ENCODE results near the gene SHROOM2. TPM values are rescaled to one million over a fixed set of nuclear protein-coding genes. Genes with fewer than 3 reads are reported as not detected.
"Not testable (repeated sequence)": the region's sequence is repeated elsewhere in the genome, so short reads cannot be mapped to it uniquely, and the experiment has no call there.

The SHROOM2 gene
- total RNA-seq, 8 experiments from 2014 or later = 2.5 to 65.1 (median 18.8) TPM

DNA sequence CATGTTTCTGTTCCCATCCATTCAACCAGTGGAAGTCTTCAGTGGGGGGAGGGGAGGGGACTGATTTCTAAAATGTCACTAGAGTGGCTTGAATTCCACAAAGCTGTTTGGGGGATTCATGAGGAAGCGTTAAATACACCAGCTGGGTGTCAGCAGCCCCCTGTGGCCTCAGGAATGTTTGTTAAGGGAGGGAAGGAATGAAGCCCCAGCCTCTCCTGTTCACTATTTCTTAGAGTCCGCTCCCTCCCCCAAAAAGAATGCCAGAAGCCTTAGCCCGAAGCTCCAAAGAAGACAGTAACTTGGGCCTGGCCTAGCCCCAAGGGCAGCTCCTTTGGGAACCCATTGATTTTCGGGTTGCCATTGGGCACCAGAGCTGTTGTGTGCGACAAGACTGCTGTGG, 3.3 kb downstream of the SHROOM2 start:
- in situ Hi-C loops (cut with MboI; ENCODE audit: low pct_unique_long_range_greater_than_20kb in 2 of 9, low sequenced_read_pairs in 9 of 9, unreplicated experiment in 9 of 9) = no loop called here
- WGBS, 10 experiments = 58 to 80% (median 80%) methylated on average over 1 to 4 of the region's 5 CpGs; no CpG with 5 or more reads in 7 of the 10 experiments

DNA sequence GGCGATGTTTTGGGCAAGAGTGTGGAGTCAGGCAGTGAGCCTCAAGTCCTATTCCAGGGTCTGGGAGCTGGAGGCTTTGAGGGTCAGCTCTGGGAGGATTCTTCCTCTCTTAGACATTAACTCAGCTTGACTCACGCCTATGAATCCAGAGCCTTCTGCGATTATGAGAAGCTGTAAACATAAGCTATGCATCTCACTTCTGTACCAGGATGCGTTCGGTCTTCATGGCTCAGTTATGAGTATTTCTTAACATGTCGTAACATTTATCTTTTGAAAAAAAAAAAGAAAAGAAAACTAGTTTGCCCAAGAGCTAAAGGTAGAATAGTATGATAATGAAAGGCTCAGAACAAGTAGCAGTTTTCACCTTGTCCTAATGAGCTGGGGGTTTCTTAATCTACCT, 4.6 kb downstream of the SHROOM2 start:
- no peak overlapping the region for H3K4me3 ChIP-seq
- H3K4me1 ChIP-seq (replicated peaks in 1 of 2) = peaks cover 0 to 6% of the 10 kb centered on the region in 2 donors
- WGBS, 10 experiments = 73 to 92% (median 85%) methylated on average over 1 to 6 of the region's 6 CpGs; no CpG with 5 or more reads in 6 of the 10 experiments
- in situ Hi-C loops (cut with MboI; ENCODE audit: low pct_unique_long_range_greater_than_20kb in 2 of 9, low sequenced_read_pairs in 9 of 9, unreplicated experiment in 9 of 9) = no loop called here
- no peak overlapping the region for H3K27ac ChIP-seq
- ATAC-seq (replicated peaks in 6 of 8) = no peak

More for the DNA sequence above, 3.3 kb downstream of the SHROOM2 start:
- H3K4me3 ChIP-seq = no peak overlapping the region
- no peak overlapping the region for H3K27ac ChIP-seq
- H3K4me1 ChIP-seq (replicated peaks in 1 of 2) = peaks cover 0 to 6% of the 10 kb centered on the region in 2 donors
- no peak for ATAC-seq (replicated peaks in 6 of 8)

DNA sequence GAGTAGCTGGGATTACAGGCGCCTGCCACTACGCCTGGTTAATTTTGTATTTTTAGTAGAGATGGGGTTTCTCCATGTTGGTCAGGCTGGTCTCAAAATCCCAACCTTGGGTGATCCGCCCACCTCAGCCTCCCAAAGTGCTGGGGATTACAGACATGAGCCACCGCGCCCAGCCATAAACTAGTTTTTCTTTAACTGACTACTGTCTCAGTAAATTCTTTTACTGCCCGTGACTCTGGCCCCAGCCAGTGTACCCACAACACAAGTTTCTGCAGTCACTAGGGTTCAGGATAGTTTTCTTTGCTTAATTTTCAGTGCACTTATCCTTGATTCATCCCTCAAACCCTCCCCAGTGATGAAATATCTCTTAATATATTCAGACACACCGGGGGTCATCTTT, 8.3 kb downstream of the SHROOM2 start:
- Histone ChIP-seq H3K4me3 (no peak overlapping the region), H3K4me1 (replicated peaks in 1 of 2) (peaks cover 0 to 3% of the 10 kb centered on the region in 2 donors), H3K27ac (no peak overlapping the region)
- WGBS, 10 experiments = 20 to 100% (median 100%) methylated on average over 1 to 4 of the region's 7 CpGs; no CpG with 5 or more reads in 3 of the 10 experiments
- in situ Hi-C loops (cut with MboI; ENCODE audit: low pct_unique_long_range_greater_than_20kb in 2 of 9, low sequenced_read_pairs in 9 of 9, unreplicated experiment in 9 of 9) = no loop called here
- no peak for ATAC-seq (replicated peaks in 6 of 8)

DNA sequence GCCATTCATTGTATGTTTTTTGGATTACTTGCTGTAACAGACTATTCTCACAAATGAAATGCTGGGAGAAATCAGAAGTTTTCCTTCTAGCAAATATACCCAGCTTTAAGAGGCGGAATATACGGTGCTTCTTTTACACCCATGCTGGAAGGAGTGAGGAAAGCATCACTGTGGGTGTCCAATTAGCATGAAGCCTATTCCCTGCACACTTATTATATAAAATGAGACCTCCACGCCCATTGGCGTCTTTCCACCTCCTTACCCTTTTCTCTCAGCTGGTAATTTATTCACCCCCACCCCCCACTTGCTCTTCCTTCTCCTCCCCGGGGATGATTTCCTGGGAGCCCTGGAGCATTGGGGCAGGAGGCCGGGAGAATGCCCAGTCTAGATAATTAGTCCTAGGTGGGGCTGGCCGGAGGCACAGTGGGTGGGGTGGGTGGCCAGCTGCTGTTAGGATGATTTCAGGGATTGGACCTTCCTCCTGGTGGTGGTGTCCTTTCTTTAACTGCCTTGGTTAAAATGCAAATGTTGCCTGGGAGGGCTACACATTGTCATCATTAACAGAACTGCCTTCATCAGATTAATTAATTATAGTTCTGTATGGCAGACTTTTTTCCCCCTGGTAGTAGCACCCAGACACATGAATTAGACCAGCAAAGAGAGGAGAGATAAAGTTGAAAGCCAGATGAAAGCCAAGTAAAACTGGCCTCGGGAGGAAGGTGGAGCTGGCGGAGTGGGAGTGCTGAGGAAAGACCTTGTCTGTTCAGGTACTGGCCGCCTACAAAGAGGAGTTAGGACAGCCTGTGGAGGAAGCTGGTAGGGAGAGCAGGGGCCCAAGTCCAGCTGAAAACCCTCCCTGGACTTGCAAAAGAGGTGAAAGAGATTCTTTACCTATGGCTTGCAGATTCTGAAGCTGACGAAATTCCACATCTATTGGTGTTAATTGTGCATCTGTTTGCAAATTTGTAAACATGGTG, 11.4 kb downstream of the SHROOM2 start:
- in situ Hi-C loops (cut with MboI; ENCODE audit: low pct_unique_long_range_greater_than_20kb in 2 of 9, low sequenced_read_pairs in 9 of 9, unreplicated experiment in 9 of 9) = no loop called here
- Histone ChIP-seq H3K4me3 (no peak overlapping the region), H3K4me1 (replicated peaks in 1 of 2) (peaks cover 0 to 3% of the 10 kb centered on the region in 2 donors), H3K27ac (no peak overlapping the region)
- 0 to 72% (median 40%) methylated on average over 1 to 10 of the region's 11 CpGs; no CpG with 5 or more reads in 5 of the 10 experiments for WGBS, 10 experiments
- peak in 2 of 8 experiments; percentile 65 to 87 for ATAC-seq (replicated peaks in 6 of 8)

DNA sequence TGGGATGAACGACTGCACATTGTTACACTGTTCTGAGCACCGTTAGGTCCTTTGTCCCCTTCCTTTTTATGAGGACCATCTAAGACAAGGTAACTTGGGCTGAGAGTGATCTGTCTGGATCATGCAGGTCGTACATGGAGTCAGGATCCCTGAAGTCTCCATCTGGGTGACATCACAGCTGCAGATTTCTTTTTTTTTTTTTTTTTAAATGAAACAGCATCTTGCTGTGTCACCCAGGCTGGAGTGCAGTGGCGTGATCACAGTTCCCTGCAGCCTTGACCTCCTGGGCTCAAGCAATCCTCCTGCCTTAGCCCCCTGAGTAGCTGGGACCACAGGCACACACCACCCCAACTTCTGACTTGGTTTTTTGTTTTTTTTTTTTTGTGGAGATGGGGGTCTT, 16.5 kb downstream of the SHROOM2 start:
- peak in 5 of 8 experiments; percentile 41 to 78 (median 54) for ATAC-seq (replicated peaks in 6 of 8)
- Histone ChIP-seq H3K27ac (no peak overlapping the region), H3K4me3 (no peak overlapping the region), H3K4me1 (replicated peaks in 1 of 2) (peaks cover 0 to under 1% of the 10 kb centered on the region in 2 donors)
- WGBS, 10 experiments = 93 to 100% (median 100%) methylated on average over 1 to 3 of the region's 4 CpGs; no CpG with 5 or more reads in 7 of the 10 experiments
- in situ Hi-C loops (cut with MboI; ENCODE audit: low pct_unique_long_range_greater_than_20kb in 2 of 9, low sequenced_read_pairs in 9 of 9, unreplicated experiment in 9 of 9) = no loop called here

DNA sequence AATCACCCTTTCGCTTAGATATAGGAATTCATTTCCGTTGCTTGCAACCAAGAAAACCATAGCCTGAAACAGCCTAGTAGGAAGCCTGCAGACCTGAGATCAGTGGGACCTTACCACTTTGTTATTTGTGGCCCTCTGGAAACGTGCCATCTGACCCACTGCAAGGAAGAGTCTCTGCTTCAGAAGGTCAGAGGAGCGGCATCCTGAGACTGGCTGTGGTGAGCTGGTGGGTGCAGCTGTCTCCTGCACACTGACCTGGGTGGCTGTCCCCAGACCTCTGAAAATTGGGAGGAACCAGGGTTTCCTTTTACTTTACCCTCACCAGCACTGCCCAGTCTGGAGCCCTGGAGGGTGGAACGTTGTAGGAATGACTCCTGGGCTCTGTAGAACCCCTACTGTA, 18.2 kb downstream of the SHROOM2 start:
- WGBS, 10 experiments = 20 to 100% methylated on average over 1 to 2 of the region's 5 CpGs; no CpG with 5 or more reads in 8 of the 10 experiments
- ATAC-seq (replicated peaks in 6 of 8) = no peak
- Histone ChIP-seq H3K4me1 (replicated peaks in 1 of 2) (no peaks in the 10 kb centered on the region), H3K27ac (no peak overlapping the region), H3K4me3 (no peak overlapping the region)
- in situ Hi-C loops (cut with MboI; ENCODE audit: low pct_unique_long_range_greater_than_20kb in 2 of 9, low sequenced_read_pairs in 9 of 9, unreplicated experiment in 9 of 9) = no loop called here

DNA sequence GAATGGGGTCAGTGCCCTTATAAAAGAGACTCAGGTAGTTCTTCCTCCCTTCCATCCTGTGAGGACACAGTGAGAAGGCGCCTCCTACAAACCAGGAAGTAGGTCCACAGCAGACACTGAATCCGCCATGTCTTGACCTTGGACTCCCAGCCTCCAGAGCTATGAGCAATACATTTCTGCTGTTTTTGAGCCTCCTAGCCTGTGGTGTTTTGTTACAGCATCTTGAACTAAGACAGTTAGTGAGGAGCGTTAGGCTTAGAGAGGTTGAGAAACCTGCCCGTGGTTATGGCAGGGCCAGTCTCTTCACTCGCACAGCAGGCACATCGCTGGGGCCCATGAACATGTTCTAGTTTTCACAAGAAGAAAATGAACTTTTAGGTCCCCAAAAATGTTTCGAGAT, 19.7 kb downstream of the SHROOM2 start:
- H3K4me1 ChIP-seq (replicated peaks in 1 of 2) = no peaks in the 10 kb centered on the region
- in situ Hi-C loops (cut with MboI; ENCODE audit: low pct_unique_long_range_greater_than_20kb in 2 of 9, low sequenced_read_pairs in 9 of 9, unreplicated experiment in 9 of 9) = no loop called here
- no peak overlapping the region for H3K27ac ChIP-seq
- WGBS, 10 experiments = 56 to 100% (median 94%) methylated on average over 3 to 6 of the region's 7 CpGs; no CpG with 5 or more reads in 7 of the 10 experiments
- no peak for ATAC-seq (replicated peaks in 6 of 8)
- H3K4me3 ChIP-seq = no peak overlapping the region

DNA sequence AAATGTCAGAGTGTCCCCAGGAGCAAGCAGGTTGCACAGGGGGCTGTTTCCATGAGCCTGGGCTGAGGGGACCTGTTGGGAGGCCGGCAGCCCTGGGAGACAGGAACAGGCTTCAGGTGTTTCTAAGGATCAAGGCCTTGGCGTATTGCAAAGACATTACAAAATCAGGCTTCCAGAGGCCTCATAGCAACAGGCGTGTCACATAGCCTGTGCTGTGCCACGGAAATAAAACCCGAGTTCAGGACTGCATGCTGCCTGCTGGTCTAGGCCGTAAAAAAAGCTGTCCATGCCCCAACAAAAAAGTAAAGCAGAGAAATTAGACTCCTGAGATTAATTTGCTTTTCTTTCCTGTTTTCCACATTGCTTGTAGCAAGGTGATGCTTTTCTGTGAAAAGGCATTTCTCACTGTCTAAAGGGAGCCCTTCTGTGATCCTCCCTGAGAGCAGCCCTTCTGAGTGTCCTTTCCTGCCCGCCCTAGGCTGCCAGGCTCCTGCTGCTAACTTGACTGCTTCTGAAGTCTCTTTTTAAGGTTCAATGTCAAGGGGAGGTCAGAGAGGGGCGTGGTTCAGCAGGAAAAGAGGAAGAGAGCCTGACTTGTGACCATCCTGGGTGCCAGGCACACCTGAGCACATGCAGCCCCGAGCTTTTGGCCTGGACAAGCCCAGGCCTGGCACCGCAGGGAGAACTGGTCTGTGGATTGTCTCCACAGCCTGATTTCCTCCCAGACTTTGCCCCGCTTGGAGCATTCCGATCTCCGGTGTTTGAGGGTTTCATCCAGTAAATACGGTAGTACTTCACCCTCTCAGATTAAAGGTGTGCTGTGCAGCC, 21.3 kb downstream of the SHROOM2 start:
- no peak overlapping the region for H3K4me3 ChIP-seq
- no peaks in the 10 kb centered on the region for H3K4me1 ChIP-seq (replicated peaks in 1 of 2)
- in situ Hi-C loops (cut with MboI; ENCODE audit: low pct_unique_long_range_greater_than_20kb in 2 of 9, low sequenced_read_pairs in 9 of 9, unreplicated experiment in 9 of 9) = no loop called here
- peak in 2 of 8 experiments; percentile 23 to 24 for ATAC-seq (replicated peaks in 6 of 8)
- no peak overlapping the region for H3K27ac ChIP-seq
- WGBS, 10 experiments = 93 to 100% methylated on average over 1 to 3 of the region's 14 CpGs; no CpG with 5 or more reads in 8 of the 10 experiments

DNA sequence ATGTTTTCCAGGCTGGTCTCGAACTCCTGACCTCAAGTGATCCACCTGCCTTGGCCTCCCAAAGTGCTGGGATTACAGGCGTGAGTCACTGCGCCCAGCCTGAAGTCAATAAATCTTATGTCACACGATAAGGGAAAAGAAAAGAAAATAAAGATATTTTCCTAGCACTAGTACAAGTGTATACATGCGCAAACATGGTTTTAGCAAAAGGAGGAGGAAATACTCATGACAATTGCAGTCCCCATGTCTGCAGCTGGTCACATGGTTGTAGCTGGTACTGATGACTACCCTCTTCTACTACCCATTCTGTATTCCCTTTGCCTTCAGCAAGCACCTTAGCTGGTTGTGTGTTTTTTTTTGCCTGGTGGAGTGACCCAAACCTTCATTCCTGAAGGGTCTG, 23.6 kb downstream of the SHROOM2 start:
- in situ Hi-C loops (cut with MboI; ENCODE audit: low pct_unique_long_range_greater_than_20kb in 2 of 9, low sequenced_read_pairs in 9 of 9, unreplicated experiment in 9 of 9); H3K4me3 ChIP-seq; H3K27ac ChIP-seq; ATAC-seq (replicated peaks in 6 of 8); H3K4me1 ChIP-seq (replicated peaks in 1 of 2): not testable (repeated sequence)
- WGBS, 10 experiments = 100% methylated on average over 1 of the region's 5 CpGs; no CpG with 5 or more reads in 9 of the 10 experiments

DNA sequence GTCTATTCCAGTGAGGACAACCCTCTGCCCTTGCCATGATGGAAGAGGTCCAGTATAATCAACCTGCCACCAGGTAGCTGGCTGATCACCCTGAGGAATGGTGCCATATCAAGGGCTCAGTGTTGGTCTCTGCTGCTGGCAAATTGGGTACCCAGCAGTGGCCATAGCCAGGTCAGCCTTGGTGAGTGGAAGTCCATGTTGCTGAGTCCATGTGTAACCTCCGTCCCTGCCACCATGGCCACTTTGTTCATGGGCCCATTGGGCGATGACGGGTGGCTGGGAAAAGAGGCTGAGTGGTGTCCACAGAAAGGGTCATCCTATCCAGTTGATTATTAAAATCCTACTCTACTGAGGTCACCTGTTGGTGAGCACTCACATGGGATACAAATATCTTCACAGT, 24.9 kb downstream of the SHROOM2 start:
- H3K27ac ChIP-seq; H3K4me1 ChIP-seq (replicated peaks in 1 of 2); in situ Hi-C loops (cut with MboI; ENCODE audit: low pct_unique_long_range_greater_than_20kb in 2 of 9, low sequenced_read_pairs in 9 of 9, unreplicated experiment in 9 of 9); H3K4me3 ChIP-seq; ATAC-seq (replicated peaks in 6 of 8): not testable (repeated sequence)
- WGBS, 10 experiments = 90 to 94% methylated on average over 2 to 3 of the region's 3 CpGs; no CpG with 5 or more reads in 8 of the 10 experiments

DNA sequence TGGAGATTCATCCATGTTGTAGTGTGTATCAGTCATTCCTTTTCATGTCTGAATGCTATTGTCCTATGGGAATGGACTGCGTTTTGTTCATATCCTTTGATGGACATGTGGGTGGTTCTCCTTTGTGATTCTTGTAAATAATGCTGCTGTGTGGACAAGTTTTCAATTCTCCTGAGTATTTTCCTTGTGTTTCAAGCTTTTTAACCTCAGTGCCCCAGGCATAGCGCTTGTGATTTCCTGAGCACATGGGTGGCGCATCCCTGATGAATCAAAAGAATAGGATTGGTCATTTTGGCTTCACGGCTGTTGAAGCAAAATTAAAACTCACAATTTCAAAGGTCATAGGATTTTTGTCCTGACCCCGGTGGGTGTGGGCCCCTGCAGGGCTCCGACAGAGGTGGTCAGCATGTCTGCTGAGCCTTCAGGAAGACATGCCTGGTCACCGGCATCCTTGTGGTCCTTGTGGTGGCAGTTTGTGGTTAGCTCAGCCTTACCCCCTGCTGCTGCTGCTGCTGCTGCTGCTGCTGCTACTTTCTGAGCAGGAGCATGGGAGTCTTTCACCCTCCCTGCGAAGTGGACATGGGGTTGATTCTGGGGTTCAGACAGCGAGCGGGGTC, 30.0 kb downstream of the SHROOM2 start:
- 65 to 80% (median 74%) methylated on average over 1 to 9 of the region's 10 CpGs; no CpG with 5 or more reads in 6 of the 10 experiments for WGBS, 10 experiments

DNA sequence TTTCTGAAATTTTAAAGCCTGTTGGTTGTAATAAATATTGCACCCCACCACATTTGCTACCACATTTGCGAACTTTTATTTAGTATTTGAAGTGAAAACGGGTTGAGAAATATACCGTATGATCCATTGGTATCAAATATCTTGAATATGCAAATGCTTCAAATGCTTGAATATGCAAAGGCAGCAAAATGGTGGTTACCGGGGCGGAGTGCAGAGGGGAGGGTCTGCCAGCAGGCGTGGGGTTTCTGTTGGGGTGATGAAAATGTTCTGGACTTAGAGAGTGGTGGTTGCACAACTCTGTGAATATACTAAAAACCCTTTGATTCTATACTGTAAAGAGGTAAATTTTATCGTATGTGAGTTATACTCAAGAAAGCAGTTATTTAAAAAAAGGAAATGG, 35.3 kb downstream of the SHROOM2 start:
- H3K4me3 ChIP-seq = no peak overlapping the region
- H3K4me1 ChIP-seq (replicated peaks in 1 of 2) = peaks cover 8 to 28% of the 10 kb centered on the region in 2 donors
- no peak overlapping the region for H3K27ac ChIP-seq
- ATAC-seq (replicated peaks in 6 of 8) = peak in 3 of 8 experiments; percentile 63 to 82 (median 74)
- in situ Hi-C loops (cut with MboI; ENCODE audit: low pct_unique_long_range_greater_than_20kb in 2 of 9, low sequenced_read_pairs in 9 of 9, unreplicated experiment in 9 of 9) = no loop called here
- 0 to 35% (median 9%) methylated on average over 1 to 4 of the region's 7 CpGs; no CpG with 5 or more reads in 7 of the 10 experiments for WGBS, 10 experiments

More for the DNA sequence above, 30.0 kb downstream of the SHROOM2 start:
- Histone ChIP-seq H3K4me3 (no peak overlapping the region), H3K4me1 (replicated peaks in 1 of 2) (peaks cover 0 to 9% of the 10 kb centered on the region in 2 donors), H3K27ac (no peak overlapping the region)
- in situ Hi-C loops (cut with MboI; ENCODE audit: low pct_unique_long_range_greater_than_20kb in 2 of 9, low sequenced_read_pairs in 9 of 9, unreplicated experiment in 9 of 9) = no loop called here
- peak in 1 of 8 experiments; percentile 14 for ATAC-seq (replicated peaks in 6 of 8)

Measured in motor neuron (in vitro differentiated cells).